ENCODE results near the gene HSD11B1.
"Not testable (repeated sequence)": the region's sequence is repeated elsewhere in the genome, so short reads cannot be mapped to it uniquely, and the experiment has no call there.

The HSD11B1 gene

GRCh38 chr1:209689477-209689876 lies 15.2 kb upstream of the HSD11B1 start:
- DNase-seq (ENCODE audit: insufficient read length, low spot score) = no peak

GRCh38 chr1:209691237-209691636 lies 13.4 kb upstream of the HSD11B1 start:
- FAIRE-seq (no peak), DNase-seq (ENCODE audit: insufficient read length, low spot score) (no peak)

More at GRCh38 chr1:209689477-209689876, 15.2 kb upstream of the HSD11B1 start:
- FAIRE-seq = no peak

- FAIRE-seq = no peak
- no peak for DNase-seq (ENCODE audit: insufficient read length, low spot score)
Observed at GRCh38 chr1:209692296-209692695, 12.3 kb upstream of the HSD11B1 start.

GRCh38 chr1:209692745-209693504 lies 11.7 kb upstream of the HSD11B1 start:
- FAIRE-seq = peak; percentile 93
- peak; percentile 44 for DNase-seq (ENCODE audit: insufficient read length, low spot score)

GRCh38 chr1:209696673-209697072 lies 8.0 kb upstream of the HSD11B1 start:
- FAIRE-seq (no peak), DNase-seq (ENCODE audit: insufficient read length, low spot score) (no peak)

- DNase-seq (ENCODE audit: insufficient read length, low spot score) (no peak), FAIRE-seq (no peak)
Observed at GRCh38 chr1:209697126-209697525, 7.5 kb upstream of the HSD11B1 start.

GRCh38 chr1:209700686-209701085 lies 4.0 kb upstream of the HSD11B1 start:
- FAIRE-seq; DNase-seq (ENCODE audit: insufficient read length, low spot score): not testable (repeated sequence)

GRCh38 chr1:209702832-209703231 lies 1.8 kb upstream of the HSD11B1 start:
- no peak for DNase-seq (ENCODE audit: insufficient read length, low spot score)
- FAIRE-seq = no peak

GRCh38 chr1:209703834-209704504 lies 677 bp upstream of the HSD11B1 start:
- DNase-seq (ENCODE audit: insufficient read length, low spot score) (no peak), FAIRE-seq (peak; percentile 87)

GRCh38 chr1:209705033-209705598 lies 470 bp downstream of the HSD11B1 start:
- no peak for FAIRE-seq
- DNase-seq (ENCODE audit: insufficient read length, low spot score) = no peak

- DNase-seq (ENCODE audit: insufficient read length, low spot score) = no peak
- FAIRE-seq = no peak
Observed at GRCh38 chr1:209706622-209707021, 2.0 kb downstream of the HSD11B1 start.

- FAIRE-seq = no peak
Observed at GRCh38 chr1:209707308-209707707, 2.7 kb downstream of the HSD11B1 start.

GRCh38 chr1:209708297-209708696 lies 3.7 kb downstream of the HSD11B1 start:
- FAIRE-seq = no peak

More at GRCh38 chr1:209707308-209707707, 2.7 kb downstream of the HSD11B1 start:
- no peak for DNase-seq (ENCODE audit: insufficient read length, low spot score)

GRCh38 chr1:209710093-209710492 lies 5.4 kb downstream of the HSD11B1 start:
- DNase-seq (ENCODE audit: insufficient read length, low spot score) (no peak), FAIRE-seq (peak; percentile 33)

More at GRCh38 chr1:209708297-209708696, 3.7 kb downstream of the HSD11B1 start:
- DNase-seq (ENCODE audit: insufficient read length, low spot score) = no peak

- DNase-seq (ENCODE audit: insufficient read length, low spot score) (no peak), FAIRE-seq (no peak)
Observed at GRCh38 chr1:209710847-209711246, 6.2 kb downstream of the HSD11B1 start.

GRCh38 chr1:209714338-209714737 lies 9.7 kb downstream of the HSD11B1 start:
- no peak for FAIRE-seq
- no peak for DNase-seq (ENCODE audit: insufficient read length, low spot score)

- no peak for FAIRE-seq
Observed at GRCh38 chr1:209715314-209715713, 10.7 kb downstream of the HSD11B1 start.

GRCh38 chr1:209717818-209718217 lies 13.2 kb downstream of the HSD11B1 start:
- no peak for DNase-seq (ENCODE audit: insufficient read length, low spot score)
- FAIRE-seq = no peak

More at GRCh38 chr1:209715314-209715713, 10.7 kb downstream of the HSD11B1 start:
- no peak for DNase-seq (ENCODE audit: insufficient read length, low spot score)

GRCh38 chr1:209720326-209720725 lies 15.7 kb downstream of the HSD11B1 start:
- FAIRE-seq (no peak), DNase-seq (ENCODE audit: insufficient read length, low spot score) (no peak)

- FAIRE-seq = no peak
- DNase-seq (ENCODE audit: insufficient read length, low spot score) = no peak
Observed at GRCh38 chr1:209720826-209721225, 16.2 kb downstream of the HSD11B1 start.

- FAIRE-seq (no peak), DNase-seq (ENCODE audit: insufficient read length, low spot score) (no peak)
Observed at GRCh38 chr1:209721323-209721722, 16.7 kb downstream of the HSD11B1 start.

GRCh38 chr1:209723265-209723664 lies 18.6 kb downstream of the HSD11B1 start:
- DNase-seq (ENCODE audit: insufficient read length, low spot score) (no peak), FAIRE-seq (no peak)

All from GM19239 (cell line).